Ishikawa (cell line): ENCODE measurements around the gene MT1M.

Experiments
- CEBPB ChIP-seq: IDR thresholded peaks from 2 replicates; pipeline ENCODE4 v1.6.1; 2012
- CREB1 ChIP-seq: IDR thresholded peaks from 2 replicates; pipeline ENCODE4 v1.6.1; 2012; ENCODE audit warnings: low read depth
- EGR1 ChIP-seq: IDR thresholded peaks from 2 replicates; pipeline ENCODE4 v1.6.1; 2012
- EP300 ChIP-seq: IDR thresholded peaks from 2 replicates; pipeline ENCODE4 v1.6.1; 2012; ENCODE audit warnings: borderline replicate concordance
- FOXM1 ChIP-seq: IDR thresholded peaks from 2 replicates; pipeline ENCODE4 v1.6.1; 2012; ENCODE audit warnings: low read depth, borderline replicate concordance
- NFIC ChIP-seq: IDR thresholded peaks from 2 replicates; pipeline ENCODE4 v1.6.1; 2012
- RAD21 ChIP-seq: IDR thresholded peaks from 2 replicates; pipeline ENCODE4 v1.6.1; 2012; ENCODE audit warnings: low read depth
- TAF1 ChIP-seq: IDR thresholded peaks from 2 replicates; pipeline ENCODE4 v1.6.1; 2012; ENCODE audit warnings: low read depth, mild to moderate bottlenecking
- TCF12 ChIP-seq: IDR thresholded peaks from 2 replicates; pipeline ENCODE4 v1.6.1; 2012; ENCODE audit warnings: low read depth
- TEAD4 ChIP-seq: IDR thresholded peaks from 2 replicates; pipeline ENCODE4 v1.6.1; 2012
- YY1 ChIP-seq: IDR thresholded peaks from 2 replicates; pipeline ENCODE4 v1.6.1; 2012; ENCODE audit warnings: low read depth
- ZBTB7A ChIP-seq: IDR thresholded peaks from 2 replicates; pipeline ENCODE4 v1.6.1; 2012; ENCODE audit warnings: low read depth
- TF ChIP-seq, protein P1 (sequence below): IDR thresholded peaks from 2 replicates; pipeline ENCODE4 v1.6.1; 2012
- TF ChIP-seq, protein P2 (sequence below): IDR thresholded peaks from 2 replicates; pipeline ENCODE4 v1.6.1; 2012; ENCODE audit warnings: low read depth, mild to moderate bottlenecking
- TF ChIP-seq, protein P3 (sequence below): IDR thresholded peaks from 2 replicates; pipeline ENCODE4 v1.6.1; 2012

Gene MT1M

DNA sequence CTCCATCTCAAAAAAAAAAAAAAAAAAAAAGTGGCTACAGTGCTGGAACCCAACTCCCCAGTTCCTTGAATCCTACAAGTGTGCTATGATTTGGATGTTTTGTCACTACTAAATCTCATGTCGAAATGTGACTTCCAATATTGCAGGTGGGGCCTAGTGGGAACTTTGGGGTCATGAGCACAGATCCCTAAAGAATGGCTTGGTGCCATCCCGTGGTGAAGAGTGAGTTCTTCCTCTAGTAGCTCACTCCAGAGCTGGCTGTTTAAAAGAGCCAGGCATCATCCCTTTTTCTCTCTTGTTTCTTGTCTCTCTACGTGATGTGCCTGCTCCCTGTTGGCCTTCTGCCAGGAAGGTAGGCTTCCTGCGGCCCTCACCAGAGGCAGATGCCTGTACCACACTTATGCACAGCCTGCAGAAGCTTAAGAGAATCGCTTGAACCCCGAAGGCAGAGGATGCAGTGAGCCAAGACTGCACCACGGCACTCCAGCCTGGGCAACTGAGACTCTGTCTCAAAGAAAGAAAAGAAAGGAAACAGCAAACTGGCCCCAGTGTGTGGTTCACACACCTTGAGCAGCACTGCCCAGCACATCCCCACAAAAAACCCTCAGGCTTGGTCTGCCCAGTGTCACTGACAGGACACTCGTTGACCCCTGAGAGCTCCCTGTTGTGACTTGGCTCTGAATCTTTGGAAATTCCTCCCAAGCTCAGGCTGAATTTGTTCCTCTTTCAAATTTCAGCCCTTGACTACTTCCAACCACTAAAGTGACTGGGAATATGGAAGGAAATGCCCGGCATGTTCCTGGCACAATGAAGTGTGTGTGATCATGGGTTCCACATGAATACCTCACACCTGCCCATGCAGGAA lies 3.7 kb upstream of the MT1M start:
- no peak for TF ChIP-seq RAD21
- no peak for TF ChIP-seq EP300
- no peak for TF ChIP-seq YY1
- TF ChIP-seq, protein P1, sequence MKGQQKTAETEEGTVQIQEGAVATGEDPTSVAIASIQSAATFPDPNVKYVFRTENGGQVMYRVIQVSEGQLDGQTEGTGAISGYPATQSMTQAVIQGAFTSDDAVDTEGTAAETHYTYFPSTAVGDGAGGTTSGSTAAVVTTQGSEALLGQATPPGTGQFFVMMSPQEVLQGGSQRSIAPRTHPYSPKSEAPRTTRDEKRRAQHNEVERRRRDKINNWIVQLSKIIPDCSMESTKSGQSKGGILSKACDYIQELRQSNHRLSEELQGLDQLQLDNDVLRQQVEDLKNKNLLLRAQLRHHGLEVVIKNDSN, result no peak
- TF ChIP-seq NFIC, result no peak
- TF ChIP-seq TEAD4, result no peak
- TF ChIP-seq, protein P2, sequence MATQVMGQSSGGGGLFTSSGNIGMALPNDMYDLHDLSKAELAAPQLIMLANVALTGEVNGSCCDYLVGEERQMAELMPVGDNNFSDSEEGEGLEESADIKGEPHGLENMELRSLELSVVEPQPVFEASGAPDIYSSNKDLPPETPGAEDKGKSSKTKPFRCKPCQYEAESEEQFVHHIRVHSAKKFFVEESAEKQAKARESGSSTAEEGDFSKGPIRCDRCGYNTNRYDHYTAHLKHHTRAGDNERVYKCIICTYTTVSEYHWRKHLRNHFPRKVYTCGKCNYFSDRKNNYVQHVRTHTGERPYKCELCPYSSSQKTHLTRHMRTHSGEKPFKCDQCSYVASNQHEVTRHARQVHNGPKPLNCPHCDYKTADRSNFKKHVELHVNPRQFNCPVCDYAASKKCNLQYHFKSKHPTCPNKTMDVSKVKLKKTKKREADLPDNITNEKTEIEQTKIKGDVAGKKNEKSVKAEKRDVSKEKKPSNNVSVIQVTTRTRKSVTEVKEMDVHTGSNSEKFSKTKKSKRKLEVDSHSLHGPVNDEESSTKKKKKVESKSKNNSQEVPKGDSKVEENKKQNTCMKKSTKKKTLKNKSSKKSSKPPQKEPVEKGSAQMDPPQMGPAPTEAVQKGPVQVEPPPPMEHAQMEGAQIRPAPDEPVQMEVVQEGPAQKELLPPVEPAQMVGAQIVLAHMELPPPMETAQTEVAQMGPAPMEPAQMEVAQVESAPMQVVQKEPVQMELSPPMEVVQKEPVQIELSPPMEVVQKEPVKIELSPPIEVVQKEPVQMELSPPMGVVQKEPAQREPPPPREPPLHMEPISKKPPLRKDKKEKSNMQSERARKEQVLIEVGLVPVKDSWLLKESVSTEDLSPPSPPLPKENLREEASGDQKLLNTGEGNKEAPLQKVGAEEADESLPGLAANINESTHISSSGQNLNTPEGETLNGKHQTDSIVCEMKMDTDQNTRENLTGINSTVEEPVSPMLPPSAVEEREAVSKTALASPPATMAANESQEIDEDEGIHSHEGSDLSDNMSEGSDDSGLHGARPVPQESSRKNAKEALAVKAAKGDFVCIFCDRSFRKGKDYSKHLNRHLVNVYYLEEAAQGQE, result no peak
- no peak for TF ChIP-seq EGR1
- TF ChIP-seq CEBPB, result no peak
- TF ChIP-seq FOXM1, result no peak
- no peak for TF ChIP-seq ZBTB7A
- TF ChIP-seq, protein P3, sequence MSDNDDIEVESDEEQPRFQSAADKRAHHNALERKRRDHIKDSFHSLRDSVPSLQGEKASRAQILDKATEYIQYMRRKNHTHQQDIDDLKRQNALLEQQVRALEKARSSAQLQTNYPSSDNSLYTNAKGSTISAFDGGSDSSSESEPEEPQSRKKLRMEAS, result no peak
- TF ChIP-seq TCF12, result no peak
- no peak for TF ChIP-seq CREB1
- no peak for TF ChIP-seq TAF1

DNA sequence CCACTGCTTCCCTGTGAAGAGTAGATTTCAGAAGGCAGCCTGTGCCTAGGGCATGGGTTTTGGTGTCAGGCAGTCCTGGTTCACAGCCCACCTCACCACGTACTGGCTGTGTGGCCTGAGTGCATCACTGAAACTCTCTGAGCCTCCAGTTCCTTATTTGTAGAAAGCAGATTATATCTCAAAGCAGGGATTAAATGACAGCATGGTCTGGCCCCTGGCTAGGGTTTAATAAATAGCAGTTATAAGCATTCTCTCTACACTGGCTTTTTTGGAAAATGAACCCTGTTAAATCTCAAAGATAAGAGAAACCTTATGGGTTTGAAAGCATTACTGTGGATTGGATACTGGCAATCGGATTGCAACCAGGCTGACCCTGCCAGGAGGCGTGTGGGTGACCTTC lies 2.9 kb upstream of the MT1M start:
- TF ChIP-seq, protein P2, result no peak
- TF ChIP-seq, protein P3, result no peak
- TF ChIP-seq RAD21 (no peak), CEBPB (no peak), CREB1 (no peak), ZBTB7A (no peak), NFIC (no peak), FOXM1 (no peak), EGR1 (no peak), TAF1 (no peak), YY1 (no peak), TCF12 (no peak), EP300 (no peak)
- TF ChIP-seq, protein P1, result no peak

DNA sequence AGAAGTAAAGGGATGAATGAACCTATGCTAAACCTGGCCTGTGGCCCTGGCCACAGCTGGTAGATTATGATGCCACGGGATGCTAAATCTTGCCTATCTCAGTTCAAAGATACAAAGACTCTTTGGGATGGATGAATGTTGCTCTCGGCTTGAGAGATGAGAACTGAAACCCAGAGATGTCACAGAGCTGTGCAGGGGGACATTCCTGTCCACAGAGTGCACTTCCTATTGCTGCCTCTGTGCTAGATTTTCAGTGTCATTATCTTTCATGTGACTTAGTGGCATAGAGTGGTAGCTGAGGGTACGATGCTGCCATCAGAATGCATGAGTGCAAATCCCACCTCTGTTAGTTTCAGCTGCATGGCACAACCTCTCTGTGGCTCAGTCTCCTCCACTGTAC lies 2.3 kb upstream of the MT1M start:
- TF ChIP-seq NFIC, result no peak
- TF ChIP-seq YY1, result no peak
- TF ChIP-seq EGR1, result no peak
- TF ChIP-seq CREB1, result no peak
- TF ChIP-seq FOXM1, result no peak
- no peak for TF ChIP-seq CEBPB
- TF ChIP-seq, protein P1, result no peak
- TF ChIP-seq RAD21, result no peak
- no peak for TF ChIP-seq TEAD4

DNA sequence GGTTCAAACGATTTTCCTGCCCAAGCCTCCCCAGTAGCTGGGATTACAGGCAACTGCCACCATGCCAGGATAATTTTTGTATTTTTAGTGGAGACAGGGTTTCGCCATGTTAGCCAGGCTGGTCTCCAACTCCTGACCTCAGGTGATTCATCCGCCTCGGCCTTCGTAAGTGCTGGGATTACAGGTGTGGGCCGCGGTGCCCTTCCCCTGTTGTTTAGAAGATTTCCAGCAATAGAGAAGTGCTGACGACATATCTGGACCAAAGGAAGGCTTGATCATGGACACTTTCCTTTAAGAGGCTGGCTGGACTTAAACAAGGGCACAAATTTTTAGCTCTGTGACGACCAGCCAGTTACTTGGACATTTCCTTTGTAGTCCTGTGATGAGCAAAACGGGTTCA lies 1.3 kb upstream of the MT1M start:
- TF ChIP-seq FOXM1, result no peak
- TF ChIP-seq, protein P3, result no peak
- no peak for TF ChIP-seq EP300
- TF ChIP-seq, protein P1, result no peak

DNA sequence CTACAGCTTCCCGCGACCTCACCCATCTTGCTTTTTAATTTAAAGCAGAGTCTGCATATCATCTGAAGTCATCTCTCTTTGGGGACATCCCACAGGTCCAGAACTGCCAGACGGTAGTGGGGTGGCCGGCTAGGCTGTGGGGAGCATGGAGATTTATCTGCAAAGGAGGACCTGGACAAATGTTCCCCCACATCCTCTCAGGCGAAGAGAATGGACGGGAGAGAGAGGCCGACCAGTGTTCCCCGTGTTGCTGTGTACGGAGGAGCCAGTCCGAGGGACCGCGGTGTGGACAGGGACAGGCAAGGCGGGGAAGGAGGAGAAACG lies 665 bp upstream of the MT1M start:
- no peak for TF ChIP-seq TEAD4
